Measurements from ENCODE around the gene CABLES2.

Gene CABLES2

DNA sequence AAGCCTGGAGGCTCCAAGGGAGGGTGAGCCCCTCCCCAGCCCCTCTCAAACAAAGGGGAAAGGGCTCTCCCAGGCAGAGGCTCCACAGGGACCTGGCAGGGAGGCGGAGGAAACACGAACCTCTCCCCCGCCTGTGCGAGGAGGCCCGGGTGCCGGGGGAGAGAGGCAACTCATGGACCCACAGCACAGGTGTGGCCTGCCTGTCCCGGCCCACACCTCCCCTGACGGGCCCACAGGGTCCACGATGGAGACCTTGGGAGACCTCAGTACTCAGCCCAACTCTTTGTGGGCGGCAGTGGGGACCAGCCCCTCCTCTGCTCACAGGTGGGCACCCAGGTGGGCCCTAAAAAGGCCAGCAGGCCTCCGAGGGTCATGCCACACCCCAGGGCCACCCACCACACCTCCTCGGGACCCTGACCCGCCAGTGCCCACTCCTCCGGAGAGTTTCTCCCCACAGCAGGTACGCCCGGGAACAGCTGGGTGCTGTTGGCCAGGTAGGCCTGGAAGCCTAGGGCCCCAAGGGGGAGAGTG, 52.2 kb downstream of the CABLES2 start:
- WGBS, 2 experiments (ENCODE audit: insufficient coverage in 2 of 2): 65 to 80% methylated on average over 8 to 10 of the region's 16 CpGs
- Histone ChIP-seq H3K9me3 (ENCODE audit: control insufficient read depth, low read length) (no peaks in the 10 kb centered on the region), H3K4me1 (ENCODE audit: control insufficient read depth, insufficient read depth, low read length, poor library complexity, severe bottlenecking) (peaks cover 54% of the 10 kb centered on the region), H3K4me3 (ENCODE audit: extremely low read depth, insufficient read depth, low read length, poor library complexity, severe bottlenecking) (no peak overlapping the region), H3K36me3 (ENCODE audit: control insufficient read depth, insufficient read depth, low read length) (peaks cover 34% of the 10 kb centered on the region), H3K27ac (ENCODE audit: low read depth, low read length, severe bottlenecking) (peak overlapping the region; percentile 59)

DNA sequence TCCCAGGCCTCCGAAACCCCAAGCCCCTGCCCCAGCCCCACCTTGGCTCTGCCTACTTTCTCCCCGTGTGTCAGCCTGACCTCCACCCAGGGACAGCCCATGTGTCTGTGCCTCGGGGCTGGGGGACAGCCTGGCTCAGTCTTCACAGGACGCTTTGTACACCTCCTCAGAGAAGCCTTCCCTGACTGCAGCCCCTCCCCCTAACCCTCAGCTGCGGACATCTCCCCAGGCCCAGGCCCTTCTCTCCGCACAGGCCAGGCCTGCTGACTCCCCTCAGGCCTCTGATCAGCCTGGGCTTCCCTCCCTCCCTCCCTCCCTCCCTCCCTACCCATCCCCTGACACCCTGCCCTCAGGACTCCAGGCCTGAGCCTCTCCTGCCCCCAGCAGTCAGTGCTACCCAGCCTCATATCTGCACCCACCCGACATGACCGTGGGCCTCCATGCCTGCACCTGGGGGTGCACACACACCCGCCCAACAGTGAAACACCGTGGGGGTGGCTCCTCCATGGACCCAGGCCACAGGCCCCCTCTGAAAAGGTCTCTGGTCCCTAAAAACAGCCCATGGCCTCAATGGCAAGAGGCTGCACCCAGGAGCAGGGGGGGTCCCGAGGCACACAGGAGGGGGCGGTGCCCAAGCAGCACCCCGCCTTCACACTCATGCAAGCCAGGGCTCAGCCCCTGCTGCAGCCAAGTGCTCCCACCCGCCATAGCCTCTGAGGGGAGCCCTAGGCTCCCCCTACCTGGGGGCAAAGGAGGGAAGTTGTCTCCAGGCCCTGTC, 52.9 kb downstream of the CABLES2 start:
- Histone ChIP-seq H3K9me3 (ENCODE audit: control insufficient read depth, low read length) (no peaks in the 10 kb centered on the region), H3K4me3 (ENCODE audit: extremely low read depth, insufficient read depth, low read length, poor library complexity, severe bottlenecking) (no peak overlapping the region), H3K36me3 (ENCODE audit: control insufficient read depth, insufficient read depth, low read length) (peaks cover 35% of the 10 kb centered on the region), H3K27ac (ENCODE audit: low read depth, low read length, severe bottlenecking) (no peak overlapping the region), H3K4me1 (ENCODE audit: control insufficient read depth, insufficient read depth, low read length, poor library complexity, severe bottlenecking) (peaks cover 48% of the 10 kb centered on the region)
- WGBS, 2 experiments (ENCODE audit: insufficient coverage in 2 of 2): 77 to 79% methylated on average over 9 to 12 of the region's 14 CpGs

DNA sequence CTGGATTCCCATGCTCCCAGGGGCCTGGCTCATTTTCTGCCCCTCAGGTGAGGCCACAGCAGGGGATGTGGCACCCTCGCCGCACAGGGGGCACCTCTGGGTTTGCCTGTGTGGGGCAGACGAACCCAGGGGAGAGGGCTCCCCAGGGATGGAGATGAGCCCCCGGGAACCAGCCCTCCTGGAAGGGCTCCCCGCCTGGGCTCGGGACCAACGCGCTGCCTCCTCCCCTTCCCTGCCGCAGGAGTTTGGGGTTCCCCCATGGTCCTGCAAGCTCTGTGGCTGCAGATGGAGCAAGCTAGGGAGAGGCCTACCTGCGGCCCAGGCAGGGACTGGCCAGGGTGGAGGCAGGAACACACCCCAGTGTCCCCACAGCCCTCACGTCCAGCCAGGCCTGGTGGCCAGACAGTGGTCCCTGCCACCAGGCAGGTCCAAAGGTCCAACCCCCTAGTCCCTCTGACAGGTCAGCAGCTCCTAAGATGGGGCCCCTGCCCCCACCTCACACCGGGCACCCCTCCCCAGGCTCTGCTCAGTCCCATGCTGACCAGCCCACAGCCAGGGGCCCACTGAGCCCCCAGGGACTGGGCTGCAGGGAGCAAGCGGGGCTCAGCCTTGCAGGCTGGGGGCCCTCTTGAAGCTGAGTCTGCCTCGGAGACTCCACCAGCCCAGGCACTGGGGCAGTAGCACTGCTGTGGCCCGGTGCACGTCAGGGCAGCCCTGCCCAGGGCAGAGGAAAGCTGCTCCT, 53.6 kb downstream of the CABLES2 start:
- 94 to 96% methylated on average over 14 to 15 of the region's 16 CpGs for WGBS, 2 experiments (ENCODE audit: insufficient coverage in 2 of 2)

DNA sequence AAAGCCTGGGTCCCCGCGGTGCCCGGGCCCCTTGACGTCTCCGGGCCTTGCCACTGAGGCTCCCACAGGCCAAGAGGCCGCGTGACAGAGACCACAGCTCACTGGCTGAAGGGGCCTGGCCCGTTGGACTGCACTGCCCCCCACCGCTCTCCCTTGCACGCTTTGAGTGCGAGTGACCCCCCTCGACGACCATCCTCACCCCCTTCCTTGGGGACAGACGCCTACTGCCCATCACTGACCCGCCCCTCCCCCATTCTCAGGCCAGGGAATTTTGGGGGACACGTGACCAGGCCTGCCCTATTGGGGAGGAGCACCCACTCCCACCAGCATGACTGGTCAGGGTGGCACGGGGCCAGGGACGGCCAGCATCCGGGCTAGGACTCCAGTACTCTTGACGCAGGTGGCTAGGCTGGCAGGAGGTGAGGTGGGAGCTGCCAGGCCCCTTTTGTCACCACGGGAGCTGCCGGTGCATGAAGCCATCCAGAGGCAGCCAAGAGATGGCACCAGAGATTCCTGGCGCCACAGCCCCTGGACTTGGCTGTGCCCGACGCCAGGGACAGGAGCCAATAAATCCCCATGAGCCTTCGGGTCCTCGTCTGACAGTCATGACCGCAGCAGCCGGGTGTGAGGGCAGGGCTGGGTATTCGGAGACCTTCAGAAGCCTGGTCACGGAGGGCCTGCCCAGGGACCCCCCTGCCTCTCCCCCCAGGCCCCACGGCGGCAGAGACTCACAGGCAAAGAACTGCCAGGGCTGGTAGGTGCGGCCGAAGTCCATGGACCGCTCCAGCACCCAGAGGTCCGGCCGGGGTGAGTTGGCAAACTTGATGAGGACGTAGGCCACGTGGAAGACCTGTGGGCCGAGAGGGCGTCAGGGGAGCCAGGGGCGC, 54.4 kb downstream of the CABLES2 start:
- peaks cover 34% of the 10 kb centered on the region for H3K4me1 ChIP-seq (ENCODE audit: control insufficient read depth, insufficient read depth, low read length, poor library complexity, severe bottlenecking)
- H3K27ac ChIP-seq (ENCODE audit: low read depth, low read length, severe bottlenecking): no peak overlapping the region
- peaks cover 34% of the 10 kb centered on the region for H3K36me3 ChIP-seq (ENCODE audit: control insufficient read depth, insufficient read depth, low read length)
- no peak overlapping the region for H3K4me3 ChIP-seq (ENCODE audit: extremely low read depth, insufficient read depth, low read length, poor library complexity, severe bottlenecking)
- 91 to 93% methylated on average over 39 of the region's 43 CpGs for WGBS, 2 experiments (ENCODE audit: insufficient coverage in 2 of 2)
- no peaks in the 10 kb centered on the region for H3K9me3 ChIP-seq (ENCODE audit: control insufficient read depth, low read length)

More for the DNA sequence above, 53.6 kb downstream of the CABLES2 start:
- Histone ChIP-seq H3K4me1 (ENCODE audit: control insufficient read depth, insufficient read depth, low read length, poor library complexity, severe bottlenecking) (peaks cover 40% of the 10 kb centered on the region), H3K27ac (ENCODE audit: low read depth, low read length, severe bottlenecking) (no peak overlapping the region), H3K9me3 (ENCODE audit: control insufficient read depth, low read length) (no peaks in the 10 kb centered on the region), H3K4me3 (ENCODE audit: extremely low read depth, insufficient read depth, low read length, poor library complexity, severe bottlenecking) (no peak overlapping the region), H3K36me3 (ENCODE audit: control insufficient read depth, insufficient read depth, low read length) (peaks cover 31% of the 10 kb centered on the region)

DNA sequence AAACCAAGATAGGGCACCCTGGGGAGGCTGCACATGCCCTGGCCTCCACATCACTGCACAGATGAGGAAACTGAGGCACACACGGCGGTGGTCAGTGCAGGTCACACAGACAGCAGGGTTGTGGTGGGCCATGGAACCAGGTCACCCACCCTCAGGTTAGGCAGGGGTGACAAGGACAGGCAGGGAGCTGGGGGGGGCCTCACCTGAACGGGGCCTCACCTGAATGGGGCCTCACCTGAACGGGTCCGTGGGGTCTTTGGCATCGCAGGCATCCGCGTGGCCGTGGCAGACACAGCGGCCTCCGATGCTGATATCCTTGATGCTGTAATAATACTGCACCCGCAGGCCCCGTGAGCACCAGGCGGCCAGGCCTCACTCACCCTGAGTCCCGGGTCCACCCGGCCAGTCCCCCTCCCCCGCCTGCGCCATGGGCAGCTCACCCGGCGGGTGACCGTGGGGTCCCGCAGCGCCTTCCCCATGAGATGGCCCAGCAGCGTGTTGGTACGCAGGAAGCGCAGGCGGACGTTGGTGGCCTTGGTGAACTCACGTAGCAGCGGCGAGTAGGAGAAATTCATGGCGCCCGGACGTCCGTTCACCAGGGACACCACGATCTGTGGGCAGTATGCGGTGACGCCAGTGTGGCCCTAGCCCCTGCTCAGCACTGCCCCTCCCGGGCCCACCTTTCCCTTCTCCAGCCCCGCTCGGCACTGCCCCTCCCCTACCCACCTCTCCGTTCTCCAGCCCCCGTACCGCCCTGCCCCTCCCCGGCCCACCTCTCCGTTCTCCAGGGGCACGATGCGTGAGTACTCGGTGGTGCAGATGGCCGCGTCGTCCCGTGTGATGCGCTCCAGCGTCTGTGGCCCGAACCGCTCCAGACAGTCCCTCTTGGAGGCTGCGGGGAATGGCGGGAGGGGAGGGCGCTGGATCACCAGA, 55.4 kb downstream of the CABLES2 start:
- Histone ChIP-seq H3K9me3 (ENCODE audit: control insufficient read depth, low read length) (no peaks in the 10 kb centered on the region), H3K4me1 (ENCODE audit: control insufficient read depth, insufficient read depth, low read length, poor library complexity, severe bottlenecking) (peaks cover 25% of the 10 kb centered on the region), H3K27ac (ENCODE audit: low read depth, low read length, severe bottlenecking) (no peak overlapping the region), H3K4me3 (ENCODE audit: extremely low read depth, insufficient read depth, low read length, poor library complexity, severe bottlenecking) (no peak overlapping the region), H3K36me3 (ENCODE audit: control insufficient read depth, insufficient read depth, low read length) (peaks cover 43% of the 10 kb centered on the region)
- WGBS, 2 experiments (ENCODE audit: insufficient coverage in 2 of 2): 90 to 94% methylated on average over 45 to 59 of the region's 60 CpGs

DNA sequence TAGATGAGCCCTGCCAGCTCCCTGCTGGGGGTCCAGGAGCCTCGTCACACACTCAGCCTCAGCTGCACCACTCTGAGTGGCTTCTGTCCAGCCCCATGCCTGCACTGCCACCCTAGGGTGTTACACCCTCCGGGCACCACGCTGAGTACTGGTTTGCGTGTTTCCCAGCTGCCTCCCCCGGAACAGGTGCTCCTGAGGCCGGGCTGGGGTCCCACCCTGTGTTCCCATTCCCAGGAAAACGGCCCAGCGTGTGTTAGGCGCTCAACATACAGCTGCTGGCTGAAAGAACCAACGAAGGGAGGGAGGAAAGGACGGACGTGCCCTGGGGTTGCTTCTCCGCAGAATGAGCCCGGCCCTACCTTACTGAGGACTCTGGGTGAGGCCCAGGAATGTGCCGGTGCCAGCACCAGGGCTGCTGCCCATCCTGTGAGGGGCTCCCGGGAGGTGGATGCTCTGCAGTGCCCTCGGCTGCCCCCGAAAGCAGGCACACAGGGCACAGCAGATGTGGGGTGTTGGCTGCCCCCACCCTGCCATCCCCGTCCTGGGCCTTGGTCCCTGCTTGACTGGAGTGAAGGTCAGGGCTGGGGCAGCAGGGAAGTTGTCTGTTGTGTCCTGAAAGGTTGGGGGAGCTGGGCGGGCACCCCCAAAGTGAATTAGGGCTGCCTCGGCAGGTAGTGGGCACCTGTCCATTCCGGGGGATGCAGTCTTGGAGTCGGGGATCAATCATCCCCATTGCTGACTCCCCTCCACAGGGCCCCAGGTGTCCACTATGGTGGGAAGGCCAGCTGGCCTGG, 56.3 kb downstream of the CABLES2 start:
- peaks cover 52% of the 10 kb centered on the region for H3K36me3 ChIP-seq (ENCODE audit: control insufficient read depth, insufficient read depth, low read length)
- no peak overlapping the region for H3K4me3 ChIP-seq (ENCODE audit: extremely low read depth, insufficient read depth, low read length, poor library complexity, severe bottlenecking)
- no peaks in the 10 kb centered on the region for H3K9me3 ChIP-seq (ENCODE audit: control insufficient read depth, low read length)
- peaks cover 16% of the 10 kb centered on the region for H3K4me1 ChIP-seq (ENCODE audit: control insufficient read depth, insufficient read depth, low read length, poor library complexity, severe bottlenecking)
- WGBS, 2 experiments (ENCODE audit: insufficient coverage in 2 of 2): 88 to 90% methylated on average over 17 to 21 of the region's 23 CpGs
- H3K27ac ChIP-seq (ENCODE audit: low read depth, low read length, severe bottlenecking): no peak overlapping the region

DNA sequence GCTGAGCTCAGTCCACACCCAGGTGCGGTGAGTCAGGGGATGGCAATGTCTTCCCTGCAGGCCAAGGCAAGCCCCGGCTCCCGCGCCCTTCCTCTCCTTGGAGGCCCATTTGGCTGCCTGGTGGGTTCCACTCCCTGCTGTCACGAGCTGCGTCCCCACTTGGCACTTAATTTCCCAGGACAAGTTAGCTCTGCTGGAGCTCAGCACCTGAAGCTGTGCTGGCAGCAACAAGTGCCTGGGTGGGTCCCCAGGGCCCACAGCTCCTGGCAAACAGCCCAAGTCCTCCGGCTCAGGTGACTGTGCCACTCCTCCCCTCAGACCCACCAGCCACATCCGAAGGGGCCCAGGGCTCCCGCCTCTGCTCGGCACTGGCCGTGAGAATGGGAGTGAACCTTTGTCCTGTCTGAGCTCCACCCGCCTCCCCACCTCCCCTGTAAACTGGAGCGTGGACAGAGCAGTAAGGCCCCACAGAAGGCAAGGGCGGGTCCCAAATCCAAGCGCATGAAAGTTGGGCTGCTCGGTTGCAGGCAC, 56.9 kb downstream of the CABLES2 start:
- Histone ChIP-seq H3K27ac (ENCODE audit: low read depth, low read length, severe bottlenecking) (no peak overlapping the region), H3K9me3 (ENCODE audit: control insufficient read depth, low read length) (no peaks in the 10 kb centered on the region), H3K4me3 (ENCODE audit: extremely low read depth, insufficient read depth, low read length, poor library complexity, severe bottlenecking) (no peak overlapping the region), H3K36me3 (ENCODE audit: control insufficient read depth, insufficient read depth, low read length) (peaks cover 55% of the 10 kb centered on the region), H3K4me1 (ENCODE audit: control insufficient read depth, insufficient read depth, low read length, poor library complexity, severe bottlenecking) (peaks cover 10% of the 10 kb centered on the region)
- WGBS, 2 experiments (ENCODE audit: insufficient coverage in 2 of 2): 94 to 96% methylated on average over 14 to 16 of the region's 16 CpGs

DNA sequence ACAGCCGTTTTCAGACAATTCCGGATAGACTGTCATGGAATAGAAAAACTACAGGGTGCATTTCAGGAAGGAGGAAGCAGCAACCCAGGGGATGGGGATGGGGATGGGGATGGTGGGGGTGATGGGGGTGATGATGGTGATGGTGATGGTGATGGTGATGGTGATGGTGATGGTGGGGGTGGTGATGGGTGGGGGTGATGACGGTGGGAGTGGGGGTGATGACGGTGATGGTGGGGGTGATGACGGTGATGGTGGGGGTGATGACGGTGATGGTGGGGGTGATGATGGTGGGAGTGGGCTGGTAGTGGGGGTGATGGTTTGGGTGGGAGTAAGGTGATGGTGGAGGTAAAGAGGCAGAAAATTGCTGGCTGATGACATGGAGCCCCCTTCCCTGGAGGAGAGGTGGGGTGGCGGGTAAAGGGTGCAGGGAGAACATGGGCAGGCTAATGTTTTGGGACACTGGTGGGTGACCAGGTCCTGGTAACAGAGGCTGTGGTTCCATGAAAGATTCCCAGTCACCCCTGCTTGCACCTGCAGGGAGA, 57.5 kb downstream of the CABLES2 start:
- Histone ChIP-seq H3K9me3 (ENCODE audit: control insufficient read depth, low read length) (no peaks in the 10 kb centered on the region), H3K36me3 (ENCODE audit: control insufficient read depth, insufficient read depth, low read length) (peaks cover 54% of the 10 kb centered on the region), H3K4me1 (ENCODE audit: control insufficient read depth, insufficient read depth, low read length, poor library complexity, severe bottlenecking) (peaks cover 4% of the 10 kb centered on the region), H3K4me3 (ENCODE audit: extremely low read depth, insufficient read depth, low read length, poor library complexity, severe bottlenecking) (no peak overlapping the region), H3K27ac (ENCODE audit: low read depth, low read length, severe bottlenecking) (no peak overlapping the region)
- WGBS, 2 experiments (ENCODE audit: insufficient coverage in 2 of 2): 100% methylated on average over 1 of the region's 7 CpGs; no CpG with 5 or more reads in 1 of the 2 experiments

DNA sequence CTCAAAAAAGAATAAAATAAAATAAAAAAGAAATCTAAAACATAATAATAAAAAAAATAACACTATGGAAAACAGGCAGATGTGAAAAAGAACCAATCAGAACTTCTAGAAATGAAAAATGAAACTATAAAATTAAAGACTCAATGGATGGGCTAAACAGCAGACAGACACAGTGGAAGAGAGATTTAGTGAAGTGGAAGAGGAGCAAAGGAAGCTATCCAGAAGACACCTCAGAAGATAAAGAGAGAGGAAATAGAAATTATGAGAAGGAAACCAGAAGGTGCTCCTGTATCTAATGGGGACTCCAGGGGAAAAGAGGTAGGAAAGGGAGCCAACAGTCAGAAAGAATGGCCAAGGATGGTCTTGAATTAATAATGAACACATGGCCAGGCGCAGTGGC, 58.5 kb downstream of the CABLES2 start:
- Histone ChIP-seq H3K9me3 (ENCODE audit: control insufficient read depth, low read length) (no peaks in the 10 kb centered on the region), H3K27ac (ENCODE audit: low read depth, low read length, severe bottlenecking) (no peak overlapping the region), H3K36me3 (ENCODE audit: control insufficient read depth, insufficient read depth, low read length) (peaks cover 62% of the 10 kb centered on the region), H3K4me3 (ENCODE audit: extremely low read depth, insufficient read depth, low read length, poor library complexity, severe bottlenecking) (no peak overlapping the region), H3K4me1 (ENCODE audit: control insufficient read depth, insufficient read depth, low read length, poor library complexity, severe bottlenecking) (no peaks in the 10 kb centered on the region)
- 83 to 100% methylated on average over 1 of the region's 1 CpG for WGBS, 2 experiments (ENCODE audit: insufficient coverage in 2 of 2)
